ENCODE data around the gene NRL. TPM values are rescaled to one million over a fixed set of nuclear protein-coding genes. Genes with fewer than 3 reads are reported as not detected.

The NRL gene
- total RNA-seq, 1 experiment from 2014 or later = 0.66 TPM

DNA sequence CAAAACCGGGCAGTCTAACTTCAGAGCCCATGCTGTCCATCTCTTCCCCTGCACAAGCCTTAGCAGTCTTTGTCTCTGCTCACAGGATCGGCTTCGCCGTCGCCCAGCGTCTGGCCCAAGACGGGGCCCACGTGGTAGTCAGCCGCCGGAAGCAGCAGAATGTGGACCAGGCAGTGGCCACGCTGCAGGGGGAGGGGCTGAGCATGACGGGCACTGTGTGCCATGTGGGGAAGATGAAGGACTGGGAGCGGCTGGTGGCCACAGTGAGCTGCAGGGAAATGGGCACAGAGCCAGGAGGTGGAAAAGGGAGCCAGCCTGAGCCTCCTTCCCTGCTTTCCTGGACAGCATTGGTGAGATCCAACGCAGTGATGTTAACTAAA is 77.1 kb downstream of the NRL start:
- peaks cover 11 to 26% of the 10 kb centered on the region in 2 experiments; a peak in 3 of 4 replicates for H3K4me1 ChIP-seq (ENCODE audit: control insufficient read depth in 1 of 2, insufficient read depth in 2 of 2, low read length in 2 of 2)
- ChIA-PET CTCF (no interaction called here), POLR2A (no interaction called here), RAD21 (ENCODE audit: low non-redundant PET in 1 of 2, low total read pairs in 2 of 2, uncharacterized antibody in 2 of 2, unreplicated experiment in 2 of 2) (no interaction called here)
- H3K9me3 ChIP-seq (ENCODE audit: control insufficient read depth in 1 of 2, insufficient read depth in 1 of 2, low read depth in 1 of 2, low read length in 2 of 2) = peaks cover 0 to 5% of the 10 kb centered on the region in 2 experiments; a peak in 1 of 4 replicates
- no peak overlapping the region for H3K27ac ChIP-seq (ENCODE audit: low read depth, low read length)
- TF ChIP-seq, protein P1, sequence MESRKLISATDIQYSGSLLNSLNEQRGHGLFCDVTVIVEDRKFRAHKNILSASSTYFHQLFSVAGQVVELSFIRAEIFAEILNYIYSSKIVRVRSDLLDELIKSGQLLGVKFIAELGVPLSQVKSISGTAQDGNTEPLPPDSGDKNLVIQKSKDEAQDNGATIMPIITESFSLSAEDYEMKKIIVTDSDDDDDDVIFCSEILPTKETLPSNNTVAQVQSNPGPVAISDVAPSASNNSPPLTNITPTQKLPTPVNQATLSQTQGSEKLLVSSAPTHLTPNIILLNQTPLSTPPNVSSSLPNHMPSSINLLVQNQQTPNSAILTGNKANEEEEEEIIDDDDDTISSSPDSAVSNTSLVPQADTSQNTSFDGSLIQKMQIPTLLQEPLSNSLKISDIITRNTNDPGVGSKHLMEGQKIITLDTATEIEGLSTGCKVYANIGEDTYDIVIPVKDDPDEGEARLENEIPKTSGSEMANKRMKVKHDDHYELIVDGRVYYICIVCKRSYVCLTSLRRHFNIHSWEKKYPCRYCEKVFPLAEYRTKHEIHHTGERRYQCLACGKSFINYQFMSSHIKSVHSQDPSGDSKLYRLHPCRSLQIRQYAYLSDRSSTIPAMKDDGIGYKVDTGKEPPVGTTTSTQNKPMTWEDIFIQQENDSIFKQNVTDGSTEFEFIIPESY (IDR thresholded peaks at IDR 0.05; ENCODE audit: extremely low read depth, insufficient replicate concordance, low read length) = no peak
- TF ChIP-seq, protein P2, sequence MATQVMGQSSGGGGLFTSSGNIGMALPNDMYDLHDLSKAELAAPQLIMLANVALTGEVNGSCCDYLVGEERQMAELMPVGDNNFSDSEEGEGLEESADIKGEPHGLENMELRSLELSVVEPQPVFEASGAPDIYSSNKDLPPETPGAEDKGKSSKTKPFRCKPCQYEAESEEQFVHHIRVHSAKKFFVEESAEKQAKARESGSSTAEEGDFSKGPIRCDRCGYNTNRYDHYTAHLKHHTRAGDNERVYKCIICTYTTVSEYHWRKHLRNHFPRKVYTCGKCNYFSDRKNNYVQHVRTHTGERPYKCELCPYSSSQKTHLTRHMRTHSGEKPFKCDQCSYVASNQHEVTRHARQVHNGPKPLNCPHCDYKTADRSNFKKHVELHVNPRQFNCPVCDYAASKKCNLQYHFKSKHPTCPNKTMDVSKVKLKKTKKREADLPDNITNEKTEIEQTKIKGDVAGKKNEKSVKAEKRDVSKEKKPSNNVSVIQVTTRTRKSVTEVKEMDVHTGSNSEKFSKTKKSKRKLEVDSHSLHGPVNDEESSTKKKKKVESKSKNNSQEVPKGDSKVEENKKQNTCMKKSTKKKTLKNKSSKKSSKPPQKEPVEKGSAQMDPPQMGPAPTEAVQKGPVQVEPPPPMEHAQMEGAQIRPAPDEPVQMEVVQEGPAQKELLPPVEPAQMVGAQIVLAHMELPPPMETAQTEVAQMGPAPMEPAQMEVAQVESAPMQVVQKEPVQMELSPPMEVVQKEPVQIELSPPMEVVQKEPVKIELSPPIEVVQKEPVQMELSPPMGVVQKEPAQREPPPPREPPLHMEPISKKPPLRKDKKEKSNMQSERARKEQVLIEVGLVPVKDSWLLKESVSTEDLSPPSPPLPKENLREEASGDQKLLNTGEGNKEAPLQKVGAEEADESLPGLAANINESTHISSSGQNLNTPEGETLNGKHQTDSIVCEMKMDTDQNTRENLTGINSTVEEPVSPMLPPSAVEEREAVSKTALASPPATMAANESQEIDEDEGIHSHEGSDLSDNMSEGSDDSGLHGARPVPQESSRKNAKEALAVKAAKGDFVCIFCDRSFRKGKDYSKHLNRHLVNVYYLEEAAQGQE (IDR thresholded peaks at IDR 0.05; ENCODE audit: low read depth) = no peak
- TF ChIP-seq SP1 (IDR thresholded peaks at IDR 0.05; ENCODE audit: low read depth) (no peak), YY1 (IDR thresholded peaks at IDR 0.05; ENCODE audit: extremely low read depth, insufficient replicate concordance, low read depth, low read length) (no peak), SIN3A (IDR thresholded peaks at IDR 0.05; ENCODE audit: low read depth) (no peak), JUND (IDR thresholded peaks at IDR 0.05) (no peak), ELF1 (IDR thresholded peaks at IDR 0.05; ENCODE audit: borderline replicate concordance, low read depth) (no peak), SRF (IDR thresholded peaks at IDR 0.05; ENCODE audit: low read depth) (no peak), CEBPB (IDR thresholded peaks at IDR 0.05; ENCODE audit: low read depth) (no peak), POLR2AphosphoS5 (IDR thresholded peaks at IDR 0.05; ENCODE audit: low read depth, low read length) (no peak), TCF7L2 (IDR thresholded peaks at IDR 0.05; ENCODE audit: borderline replicate concordance, extremely low read depth, insufficient read depth, insufficient read length) (no peak)
- TF ChIP-seq, protein P3, sequence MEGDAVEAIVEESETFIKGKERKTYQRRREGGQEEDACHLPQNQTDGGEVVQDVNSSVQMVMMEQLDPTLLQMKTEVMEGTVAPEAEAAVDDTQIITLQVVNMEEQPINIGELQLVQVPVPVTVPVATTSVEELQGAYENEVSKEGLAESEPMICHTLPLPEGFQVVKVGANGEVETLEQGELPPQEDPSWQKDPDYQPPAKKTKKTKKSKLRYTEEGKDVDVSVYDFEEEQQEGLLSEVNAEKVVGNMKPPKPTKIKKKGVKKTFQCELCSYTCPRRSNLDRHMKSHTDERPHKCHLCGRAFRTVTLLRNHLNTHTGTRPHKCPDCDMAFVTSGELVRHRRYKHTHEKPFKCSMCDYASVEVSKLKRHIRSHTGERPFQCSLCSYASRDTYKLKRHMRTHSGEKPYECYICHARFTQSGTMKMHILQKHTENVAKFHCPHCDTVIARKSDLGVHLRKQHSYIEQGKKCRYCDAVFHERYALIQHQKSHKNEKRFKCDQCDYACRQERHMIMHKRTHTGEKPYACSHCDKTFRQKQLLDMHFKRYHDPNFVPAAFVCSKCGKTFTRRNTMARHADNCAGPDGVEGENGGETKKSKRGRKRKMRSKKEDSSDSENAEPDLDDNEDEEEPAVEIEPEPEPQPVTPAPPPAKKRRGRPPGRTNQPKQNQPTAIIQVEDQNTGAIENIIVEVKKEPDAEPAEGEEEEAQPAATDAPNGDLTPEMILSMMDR (IDR thresholded peaks at IDR 0.05 in 2 of 3, conservative IDR thresholded peaks at IDR 0.05 in 1 of 3; ENCODE audit: borderline replicate concordance in 1 of 3, insufficient read depth in 1 of 3, low read depth in 2 of 3, low read length in 2 of 3) = no peak
- no TSS peak for BruUV-seq (replicated peaks)
- no peak overlapping the region for H3K4me3 ChIP-seq (replicated peaks in 1 of 2; ENCODE audit: low read depth in 1 of 2, low read length in 2 of 2)
- intact Hi-C loops (cut with micrococcal nuclease) = loop anchor here (5.0 kb wide), 1 partner anchor 50 kb away; the partner anchor contains the start of gene DHRS4L2
- H3K36me3 ChIP-seq (ENCODE audit: control insufficient read depth in 1 of 2, insufficient read depth in 2 of 2, low read length in 2 of 2) = no peaks in the 10 kb centered on the region
- no peak overlapping the region for H2AFZ ChIP-seq (ENCODE audit: low read depth, low read length, poor library complexity, severe bottlenecking)
- DNase-seq (ENCODE audit: low read depth, low spot score) (no peak), ATAC-seq (no peak)
- H3K27me3 ChIP-seq (ENCODE audit: insufficient read depth, low read length) = no peaks in the 10 kb centered on the region
- no peak overlapping the region for H3K4me2 ChIP-seq (ENCODE audit: low read length)
- H4K20me1 ChIP-seq (ENCODE audit: insufficient read depth) = no peaks in the 10 kb centered on the region
- H3K9me2 ChIP-seq (ENCODE audit: insufficient read depth) = no peaks in the 10 kb centered on the region
- no peaks in the 10 kb centered on the region for H3K79me2 ChIP-seq (ENCODE audit: insufficient read depth, low read length)
- H3K9ac ChIP-seq (ENCODE audit: low read length) = no peak overlapping the region

Measured in HCT116 (cell line).